IPS-15b (cell line): ENCODE measurements around the gene HLA-DQA1.

Experiments
- H3K27me3 ChIP-seq: one replicate; pipeline ENCODE4 v1.6.1; 2013; ENCODE audit warnings: low read length; ENCODE audit not compliant: control insufficient read depth, insufficient read depth
- H3K36me3 ChIP-seq: one replicate; pipeline ENCODE4 v1.6.1; 2013; ENCODE audit warnings: low read length; ENCODE audit not compliant: control insufficient read depth, insufficient read depth
- H3K4me1 ChIP-seq: one replicate; pipeline ENCODE4 v1.6.1; 2013; ENCODE audit warnings: mild to moderate bottlenecking, low read length; ENCODE audit not compliant: control insufficient read depth, insufficient read depth
- H3K4me3 ChIP-seq: one replicate; pipeline ENCODE4 v1.5.1; 2013; ENCODE audit warnings: low read depth, low read length
- H3K9ac ChIP-seq: one replicate; pipeline ENCODE4 v1.6.1; 2013; ENCODE audit warnings: low read depth, mild to moderate bottlenecking, low read length
- H3K9me3 ChIP-seq: one replicate; pipeline ENCODE4 v1.6.1; 2013; ENCODE audit warnings: mild to moderate bottlenecking, low read length; ENCODE audit not compliant: control insufficient read depth, insufficient read depth

The HLA-DQA1 gene

DNA sequence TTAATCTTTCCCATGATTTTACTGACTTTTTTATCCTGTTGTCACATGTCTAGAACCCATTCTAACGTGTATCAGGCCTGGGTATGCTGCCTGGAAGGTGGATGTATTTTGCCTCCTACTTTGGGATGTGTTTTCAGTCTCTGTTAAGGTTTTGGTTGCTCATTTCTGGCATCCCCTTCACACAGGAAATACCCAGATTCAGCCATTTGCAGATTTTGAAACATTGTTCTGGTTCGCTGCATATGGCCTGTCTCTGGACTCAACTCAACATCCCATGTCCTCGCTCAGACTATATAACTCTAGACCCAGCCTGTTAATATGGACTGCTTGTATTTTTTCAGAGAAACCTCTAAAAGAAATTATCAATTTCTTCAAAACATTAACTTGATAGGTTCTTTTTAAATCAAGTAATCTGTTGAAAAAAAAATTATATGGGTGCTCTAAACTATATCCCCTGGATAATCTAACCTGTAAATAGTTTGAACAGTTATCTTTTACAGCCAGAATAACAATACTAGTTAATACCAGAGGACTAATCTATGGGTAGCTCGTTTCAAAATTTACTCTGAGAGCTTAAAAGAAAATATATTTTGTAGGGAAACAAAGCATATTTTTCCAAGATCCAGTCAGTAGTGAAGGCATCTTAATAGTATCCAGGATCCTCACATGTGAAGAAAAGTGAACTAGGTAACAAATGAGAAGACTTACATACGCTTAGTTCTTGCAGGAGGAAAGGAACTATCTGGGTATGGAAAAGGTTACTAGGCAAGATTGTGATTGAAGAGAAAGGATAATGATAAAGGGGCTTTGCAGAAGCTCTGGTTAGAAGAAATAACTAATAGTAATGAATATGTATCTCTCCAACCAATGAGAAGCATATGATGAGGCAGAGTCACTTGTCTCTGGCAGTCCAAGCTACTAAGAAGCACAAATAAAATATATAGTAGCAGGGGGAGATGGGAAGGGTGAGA, 52.6 kb downstream of the HLA-DQA1 start:
- no peaks in the 10 kb centered on the region for H3K27me3 ChIP-seq
- H3K9ac ChIP-seq: no peak overlapping the region
- H3K4me3 ChIP-seq: no peak overlapping the region
- H3K4me1 ChIP-seq: no peaks in the 10 kb centered on the region
- no peaks in the 10 kb centered on the region for H3K9me3 ChIP-seq
- H3K36me3 ChIP-seq: no peaks in the 10 kb centered on the region

DNA sequence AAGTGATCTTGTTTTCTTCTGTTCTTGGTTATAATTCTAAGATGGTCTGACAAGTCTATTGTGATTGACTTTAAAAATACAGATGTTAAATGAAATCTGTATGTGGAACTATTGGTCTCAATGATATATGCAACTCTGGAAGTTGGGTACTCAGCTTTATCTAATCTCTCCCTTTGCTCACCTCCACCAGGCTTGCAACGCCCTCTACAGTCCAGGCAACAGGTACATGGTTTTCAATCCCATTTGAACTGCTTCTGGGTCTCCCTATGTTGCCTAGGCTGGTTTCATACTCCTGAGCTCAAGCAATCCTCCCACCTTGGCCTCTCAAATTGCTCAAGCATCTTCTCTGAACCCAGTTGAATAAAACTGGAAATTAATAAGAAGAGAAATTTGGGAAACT, 54.8 kb downstream of the HLA-DQA1 start:
- Histone ChIP-seq H3K9me3 (no peaks in the 10 kb centered on the region), H3K4me1 (no peaks in the 10 kb centered on the region), H3K36me3 (no peaks in the 10 kb centered on the region), H3K27me3 (no peaks in the 10 kb centered on the region), H3K9ac (no peak overlapping the region), H3K4me3 (no peak overlapping the region)
